GM21529 (cell line): ENCODE data around the gene HS3ST6.
"Not testable (repeated sequence)": the region's sequence is repeated elsewhere in the genome, so short reads cannot be mapped to it uniquely, and the experiment has no call there.

ENCODE experiments used
- ATAC-seq: cut with Tn5 transposase; IDR thresholded peaks from one replicate; pipeline ENCODE4 v1.9.1; 2021; ENCODE audit not compliant: unreplicated experiment

Gene HS3ST6

GRCh38 chr16:1947369-1947670 is 29.1 kb upstream of the HS3ST6 start:
- ATAC-seq, result no peak

- no peak for ATAC-seq
These were observed 28.5 kb upstream of the HS3ST6 start for GRCh38 chr16:1946495-1947368.

- no peak for ATAC-seq
These were observed 27.6 kb upstream of the HS3ST6 start for GRCh38 chr16:1945559-1946391.

- no peak for ATAC-seq
These were observed 26.5 kb upstream of the HS3ST6 start for GRCh38 chr16:1944612-1945199.

GRCh38 chr16:1942810-1943726 is 24.9 kb upstream of the HS3ST6 start, which contains the start of gene MSRB1:
Gene MSRB1 (minus strand): TSS chr16:1943199. CDS start chr16:1943156, 43 bp downstream.
- peak; percentile 86 for ATAC-seq

GRCh38 chr16:1942047-1942809 is 24.0 kb upstream of the HS3ST6 start:
- no peak for ATAC-seq

- no peak for ATAC-seq
These were observed 23.2 kb upstream of the HS3ST6 start for GRCh38 chr16:1941162-1942046.

GRCh38 chr16:1940273-1941161 is 22.3 kb upstream of the HS3ST6 start:
- no peak for ATAC-seq

- ATAC-seq, result not testable (repeated sequence)
These were observed 21.6 kb upstream of the HS3ST6 start for GRCh38 chr16:1939833-1940232.

- no peak for ATAC-seq
These were observed 20.7 kb upstream of the HS3ST6 start for GRCh38 chr16:1938910-1939309.

- no peak for ATAC-seq
These were observed 20.1 kb upstream of the HS3ST6 start for GRCh38 chr16:1938316-1938715.

- ATAC-seq, result no peak
These were observed 18.8 kb upstream of the HS3ST6 start for GRCh38 chr16:1936945-1937479.

GRCh38 chr16:1933097-1933661 is 15.0 kb upstream of the HS3ST6 start:
- no peak for ATAC-seq

- no peak for ATAC-seq
These were observed 14.1 kb upstream of the HS3ST6 start for GRCh38 chr16:1932050-1933028.

- ATAC-seq, result no peak
These were observed 12.1 kb upstream of the HS3ST6 start for GRCh38 chr16:1930338-1930720.
